GM19240 (cell line): Measurements from ENCODE around the gene SUPT5H.

ENCODE experiments used
- DNase-seq: peaks from one replicate; pipeline ENCODE4 v3.0.0; 2011; ENCODE audit warnings: low spot score; ENCODE audit not compliant: insufficient read length

Gene SUPT5H

GRCh38 chr19:39445196-39446111 lies at the start of gene SUPT5H:
TSS of gene SUPT5H (plus strand) at chr19:39445582. CDS start at chr19:39445891, 309 bp downstream.
- DNase-seq: peak; percentile 98

- peak; percentile 62 for DNase-seq
Observed at GRCh38 chr19:39397360-39398296, 47.8 kb upstream of the SUPT5H start.

- DNase-seq: no peak
Observed at GRCh38 chr19:39398297-39398864, 47.0 kb upstream of the SUPT5H start.

GRCh38 chr19:39399668-39400050 lies 45.7 kb upstream of the SUPT5H start:
- DNase-seq: no peak

GRCh38 chr19:39400061-39400460 lies 45.3 kb upstream of the SUPT5H start:
- no peak for DNase-seq

- DNase-seq: no peak
Observed at GRCh38 chr19:39401070-39401548, 44.3 kb upstream of the SUPT5H start.

GRCh38 chr19:39401549-39402345 lies 43.6 kb upstream of the SUPT5H start:
- DNase-seq: no peak

- peak; percentile 35 for DNase-seq
Observed at GRCh38 chr19:39402346-39403300, 42.8 kb upstream of the SUPT5H start.

- peak; percentile 40 for DNase-seq
Observed at GRCh38 chr19:39403331-39404312, 41.8 kb upstream of the SUPT5H start.

- DNase-seq: no peak
Observed at GRCh38 chr19:39405261-39405957, 40.0 kb upstream of the SUPT5H start.

GRCh38 chr19:39405958-39406655 lies 39.3 kb upstream of the SUPT5H start:
- no peak for DNase-seq

GRCh38 chr19:39406656-39407409 lies 38.5 kb upstream of the SUPT5H start, which contains the start of gene ZFP36:
TSS of gene ZFP36 (plus strand) at chr19:39406847. CDS start at chr19:39406905, 58 bp downstream.
- DNase-seq: peak; percentile 43

- no peak for DNase-seq
Observed at GRCh38 chr19:39407410-39407659, 38.0 kb upstream of the SUPT5H start.

- no peak for DNase-seq
Observed at GRCh38 chr19:39407660-39408391, 37.6 kb upstream of the SUPT5H start.

GRCh38 chr19:39408392-39409207 lies 36.8 kb upstream of the SUPT5H start:
- no peak for DNase-seq
